Spinal cord (tissue), 10 donors: ENCODE measurements around the gene PDE11A. TPM values are rescaled to one million over a fixed set of nuclear protein-coding genes. Genes with fewer than 3 reads are reported as not detected.
A peak's percentile ranks its signal among the peaks of the same experiment; 100 is the strongest.

ENCODE experiments used
- DNase-seq, 6 donors: peaks; one replicate each; pipeline versions ENCODE4 v3.0.0 to v3.0.0-alpha.2; 2013 to 2015; ENCODE audit warnings: low spot score in 6 of 6, low read depth in 4 of 6
- H3K27ac ChIP-seq: one replicate; pipeline ENCODE4 v1.5.1; 2013; ENCODE audit warnings: low read depth, low read length, control low read depth
- H3K27me3 ChIP-seq: one replicate; pipeline ENCODE4 v1.6.1; 2013; ENCODE audit warnings: low read length; ENCODE audit not compliant: control insufficient read depth, insufficient read depth
- H3K36me3 ChIP-seq: one replicate; pipeline ENCODE4 v1.6.1; 2013; ENCODE audit warnings: low read length; ENCODE audit not compliant: control insufficient read depth, insufficient read depth
- H3K4me1 ChIP-seq: one replicate; pipeline ENCODE4 v1.6.1; 2013; ENCODE audit warnings: low read length; ENCODE audit not compliant: control insufficient read depth, insufficient read depth
- H3K4me3 ChIP-seq: one replicate; pipeline ENCODE4 v1.5.1; 2013; ENCODE audit warnings: low read depth, low read length, control low read depth
- H3K9me3 ChIP-seq: one replicate; pipeline ENCODE4 v1.6.1; 2013; ENCODE audit warnings: low read length; ENCODE audit not compliant: control insufficient read depth, insufficient read depth
- WGBS: methylation state at CpG from one replicate; pipeline ENCODE4 v1.1.5; 2013; ENCODE audit warnings: missing lambda C conversion rate; ENCODE audit not compliant: insufficient coverage; 5-methylcytosine and 5-hydroxymethylcytosine counted together
- polyA plus RNA-seq, 2 donors: library from polyadenylated mRNA; unstranded; fragments of 120-200 nt; gene quantifications; one replicate each; pipeline ENCODE4 v1.2.1, GENCODE V29; 2013; ENCODE audit not compliant: insufficient read length in 2 of 2
- total RNA-seq, 2 donors: library from RNA; depleted of rRNA in 1 of 2; stranded (reverse); fragments of 120-200 nt in 1 of 2; fragments of >200 nt in 1 of 2; gene quantifications; one replicate each; pipeline versions ENCODE4 v1.2.3 to v1.2.4, GENCODE V29; 2013 to 2014
- donor health status: healthy.

PDE11A gene
- total and polyA plus RNA-seq, 4 donors, result 1.9 to 6.5 (median 2.1) TPM

DNA sequence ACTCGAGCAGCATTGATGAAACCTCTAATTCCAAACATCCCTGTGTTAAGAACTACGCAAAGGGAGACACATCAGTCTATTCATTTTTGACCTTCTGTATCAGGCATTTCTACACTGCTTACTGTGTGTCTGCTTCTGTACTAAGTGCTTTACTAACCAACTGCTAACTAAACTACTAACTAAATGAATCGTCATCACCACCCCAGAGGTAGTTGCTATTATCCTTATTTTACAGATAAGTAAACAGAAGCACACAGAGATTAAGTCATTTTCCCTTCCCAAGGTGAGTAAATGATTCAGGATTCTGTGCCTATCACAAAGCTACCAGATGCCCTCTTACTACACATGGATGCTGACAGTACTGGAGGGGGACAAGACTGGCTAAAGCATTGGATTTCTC lies 395.9 kb downstream of the PDE11A start:
- H3K9me3 ChIP-seq, result no peaks in the 10 kb centered on the region
- peaks cover 8% of the 10 kb centered on the region for H3K4me1 ChIP-seq
- no peaks in the 10 kb centered on the region for H3K36me3 ChIP-seq
- WGBS, result 49% methylated on average over 2 of the region's 3 CpGs
- no peak for DNase-seq
- H3K4me3 ChIP-seq, result no peak overlapping the region
- no peaks in the 10 kb centered on the region for H3K27me3 ChIP-seq
- H3K27ac ChIP-seq, result no peak overlapping the region

DNA sequence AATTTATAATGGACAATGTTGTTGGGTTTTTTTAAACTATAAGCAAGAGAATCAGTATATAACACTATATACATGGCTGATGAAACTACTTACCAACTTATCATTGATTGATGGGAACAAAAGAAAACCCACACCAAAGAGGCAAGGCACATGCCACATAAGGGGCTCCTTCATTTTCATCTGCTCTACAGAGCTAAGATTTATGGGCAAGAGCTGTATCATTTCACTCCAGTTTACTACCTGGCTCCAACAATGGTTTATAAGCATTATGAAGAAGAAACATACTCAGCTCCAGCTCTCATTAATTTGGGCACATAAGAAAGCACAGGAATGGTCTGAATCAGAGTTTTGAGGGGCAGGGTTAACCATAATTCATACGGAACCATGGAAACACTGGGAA lies 396.8 kb downstream of the PDE11A start:
- 83% methylated on average over 1 of the region's 1 CpG for WGBS

DNA sequence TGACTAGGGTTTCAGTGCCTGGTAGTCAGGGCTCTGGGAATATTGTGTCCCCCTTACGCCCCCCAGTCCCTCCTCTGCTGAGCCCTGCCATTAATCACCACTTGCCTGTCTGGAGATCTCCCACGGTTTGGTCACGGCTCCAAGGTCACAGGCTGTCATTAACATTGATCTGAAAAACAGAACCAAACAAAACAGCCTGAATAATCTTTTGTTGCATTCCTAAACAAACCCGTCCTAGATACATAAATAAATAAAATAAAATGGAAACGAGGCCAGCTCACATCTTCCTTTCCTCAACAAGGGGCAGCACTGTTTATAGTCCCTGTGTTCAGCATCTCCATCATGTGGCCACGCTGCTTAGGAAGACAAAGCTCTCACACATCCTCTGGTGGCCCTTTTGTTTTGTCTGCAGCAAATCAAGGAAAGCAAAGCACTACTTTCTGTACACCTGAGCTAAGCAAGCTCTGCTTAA lies 397.2 kb downstream of the PDE11A start:
- H3K9me3 ChIP-seq, result no peaks in the 10 kb centered on the region
- WGBS, result 33% methylated on average over 1 of the region's 6 CpGs
- H3K4me3 ChIP-seq, result no peak overlapping the region
- H3K27me3 ChIP-seq, result no peaks in the 10 kb centered on the region
- peaks cover 8% of the 10 kb centered on the region for H3K4me1 ChIP-seq
- no peaks in the 10 kb centered on the region for H3K36me3 ChIP-seq
- peak in 3 of 6 donors; percentile 24 to 89 (median 64) for DNase-seq
- H3K27ac ChIP-seq, result no peak overlapping the region

More for the DNA sequence above, 396.8 kb downstream of the PDE11A start:
- H3K27me3 ChIP-seq, result no peaks in the 10 kb centered on the region
- DNase-seq, result peak in 1 of 6 donors; percentile 71
- H3K36me3 ChIP-seq, result no peaks in the 10 kb centered on the region
- H3K27ac ChIP-seq, result no peak overlapping the region
- no peak overlapping the region for H3K4me3 ChIP-seq
- peaks cover 8% of the 10 kb centered on the region for H3K4me1 ChIP-seq
- no peaks in the 10 kb centered on the region for H3K9me3 ChIP-seq

DNA sequence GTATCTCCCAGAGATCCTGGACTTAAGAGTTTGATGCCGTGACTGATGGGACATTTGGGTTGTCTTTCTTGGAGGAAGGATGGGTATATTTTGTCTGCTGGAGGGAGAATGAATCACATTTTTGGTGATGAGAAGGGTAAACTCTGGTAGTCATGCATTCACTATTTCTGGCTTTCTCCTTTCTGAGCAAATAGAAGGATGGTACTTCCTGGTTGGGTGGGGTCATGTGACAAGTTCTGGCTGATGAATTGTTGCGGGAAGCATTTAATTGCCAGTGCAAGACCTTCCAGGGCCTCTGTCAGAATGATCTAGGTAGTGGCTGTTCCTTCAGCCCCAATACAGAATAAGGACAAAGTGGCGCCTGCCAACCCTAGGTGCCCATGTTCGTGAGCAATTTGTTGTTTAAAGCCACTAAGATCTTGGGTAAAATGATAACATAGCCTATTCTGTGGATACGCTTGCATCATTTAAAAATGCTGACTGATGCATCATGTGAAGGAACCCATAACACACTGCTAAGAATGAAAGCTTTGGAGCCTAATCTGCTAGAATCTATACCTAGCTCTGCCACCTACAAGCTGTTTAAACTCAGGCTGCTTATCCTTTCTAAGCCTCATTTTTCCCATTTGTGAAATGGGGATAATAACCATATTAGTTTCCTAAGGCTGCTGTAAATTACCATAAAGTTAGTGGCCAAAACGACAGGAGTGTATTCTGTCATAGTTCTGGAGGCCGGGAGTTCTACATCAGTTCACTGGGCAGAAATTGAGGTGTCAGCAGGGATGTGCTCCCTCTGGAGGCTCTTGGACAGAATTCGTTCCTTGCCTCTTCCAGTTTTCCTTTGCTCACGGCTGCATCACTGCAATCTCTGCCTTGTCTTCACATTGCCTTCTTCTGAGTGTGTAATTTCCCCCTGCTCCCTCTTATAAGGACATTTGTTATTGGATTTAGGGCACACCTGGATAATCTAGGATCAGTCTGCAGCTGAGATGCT lies 398.7 kb downstream of the PDE11A start:
- WGBS, result 81% methylated on average over 8 of the region's 9 CpGs
- Histone ChIP-seq H3K9me3 (no peaks in the 10 kb centered on the region), H3K36me3 (no peaks in the 10 kb centered on the region), H3K4me1 (peaks cover 8% of the 10 kb centered on the region), H3K27me3 (no peaks in the 10 kb centered on the region), H3K4me3 (no peak overlapping the region), H3K27ac (no peak overlapping the region)
- no peak for DNase-seq

DNA sequence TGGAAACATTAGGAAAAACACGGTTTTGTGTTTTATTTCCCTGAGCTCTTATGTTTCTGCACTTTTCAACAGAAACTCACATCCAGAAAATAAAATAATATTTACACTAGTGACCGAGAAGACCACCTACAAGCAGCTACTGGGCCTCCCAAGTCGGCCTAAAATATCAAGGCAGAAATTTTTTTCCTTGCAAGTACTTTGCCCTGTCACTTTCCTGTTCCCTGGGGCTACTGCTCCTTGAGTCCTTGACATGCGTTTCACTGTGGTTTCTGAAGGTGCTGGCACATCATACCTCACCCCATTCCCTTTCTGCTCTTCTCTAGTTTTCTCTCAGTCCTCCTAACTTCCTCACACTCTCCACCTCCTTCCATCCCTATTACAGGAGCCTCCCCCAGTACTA lies 400.9 kb downstream of the PDE11A start:
- Histone ChIP-seq H3K36me3 (no peaks in the 10 kb centered on the region), H3K9me3 (no peaks in the 10 kb centered on the region), H3K4me3 (no peak overlapping the region), H3K27me3 (no peaks in the 10 kb centered on the region), H3K27ac (peak overlapping the region; percentile 12), H3K4me1 (peaks cover 8% of the 10 kb centered on the region)
- no peak for DNase-seq
- 41% methylated on average over 4 of the region's 4 CpGs for WGBS

DNA sequence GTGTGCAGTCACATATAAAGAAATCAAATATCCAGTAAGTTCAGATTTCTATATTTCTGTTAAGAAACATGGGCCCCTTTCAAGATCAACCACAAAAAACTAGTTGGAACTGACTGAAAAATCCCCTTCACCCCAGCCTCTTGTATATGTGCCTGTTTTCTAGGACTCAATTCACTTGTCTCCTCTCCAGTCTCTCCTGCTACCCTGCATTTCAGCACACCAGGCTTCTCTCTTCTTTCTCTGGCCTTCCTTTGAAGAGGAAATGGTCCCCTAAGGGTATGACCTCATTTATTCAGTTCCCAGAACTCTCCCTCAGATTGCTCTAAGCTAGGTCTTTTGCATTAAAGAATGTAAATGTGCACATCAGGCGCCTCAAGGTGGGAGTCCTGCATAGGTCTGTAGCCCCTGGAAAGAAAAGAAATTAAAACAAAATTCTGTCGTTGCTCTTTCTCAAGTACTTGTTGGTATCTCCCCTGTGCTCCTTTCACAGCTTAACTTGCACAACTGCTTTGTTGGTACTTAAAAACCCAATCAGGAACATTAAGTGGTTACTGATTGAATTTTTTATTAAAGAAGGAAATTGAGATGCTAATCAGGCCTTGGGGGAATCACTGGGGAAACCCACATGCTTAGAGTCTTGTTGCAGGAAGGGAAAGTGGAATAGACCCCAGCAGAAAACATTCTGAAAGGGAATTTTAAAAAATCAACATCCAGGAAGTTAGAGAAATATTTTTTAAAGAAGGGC lies 401.6 kb downstream of the PDE11A start:
- H3K36me3 ChIP-seq, result no peaks in the 10 kb centered on the region

DNA sequence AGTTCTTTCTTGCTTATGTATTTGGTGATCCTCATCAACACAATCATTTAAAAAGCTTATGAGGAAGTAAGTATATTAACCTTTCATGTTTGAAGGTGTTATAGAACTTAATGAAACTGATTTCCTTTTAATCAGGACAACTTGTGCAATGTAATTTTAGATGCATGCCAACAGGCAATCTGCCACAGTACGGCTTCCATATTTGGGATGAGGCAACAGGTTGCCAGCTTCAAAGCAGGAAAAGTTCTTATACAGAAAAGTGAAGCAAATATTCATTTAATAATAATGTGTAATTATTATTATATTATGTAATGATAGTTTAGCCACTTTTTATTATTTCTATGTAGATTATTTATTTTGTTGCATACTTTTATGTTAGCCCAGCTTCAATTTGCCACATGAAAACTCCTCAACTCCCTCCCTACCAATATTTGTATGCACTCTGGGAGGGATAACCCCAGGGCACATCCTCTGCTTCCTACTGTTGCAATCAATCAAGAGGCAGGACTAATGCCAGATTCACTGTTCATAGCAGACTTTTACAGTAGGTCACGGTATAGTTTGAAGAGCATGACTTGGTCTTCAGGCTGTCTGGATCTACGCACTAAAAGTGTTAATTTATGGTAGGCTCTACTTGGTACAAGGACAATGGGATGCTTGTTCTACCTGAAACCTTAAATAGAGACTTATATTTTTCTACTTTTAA lies 402.8 kb downstream of the PDE11A start:
- Histone ChIP-seq H3K27me3 (no peaks in the 10 kb centered on the region), H3K4me1 (no peaks in the 10 kb centered on the region), H3K4me3 (no peak overlapping the region), H3K27ac (peak overlapping the region; percentile 57), H3K9me3 (no peaks in the 10 kb centered on the region), H3K36me3 (no peaks in the 10 kb centered on the region)
- DNase-seq, result no peak
- no CpG with 5 or more reads among the region's 3 CpGs for WGBS

More for the DNA sequence above, 401.6 kb downstream of the PDE11A start:
- H3K4me1 ChIP-seq, result peaks cover 5% of the 10 kb centered on the region
- peak in 3 of 6 donors; percentile 33 to 93 (median 60) for DNase-seq
- no peak overlapping the region for H3K4me3 ChIP-seq
- no CpG with 5 or more reads among the region's 2 CpGs for WGBS
- no peaks in the 10 kb centered on the region for H3K9me3 ChIP-seq
- peak overlapping the region; percentile 37 for H3K27ac ChIP-seq
- H3K27me3 ChIP-seq, result no peaks in the 10 kb centered on the region

DNA sequence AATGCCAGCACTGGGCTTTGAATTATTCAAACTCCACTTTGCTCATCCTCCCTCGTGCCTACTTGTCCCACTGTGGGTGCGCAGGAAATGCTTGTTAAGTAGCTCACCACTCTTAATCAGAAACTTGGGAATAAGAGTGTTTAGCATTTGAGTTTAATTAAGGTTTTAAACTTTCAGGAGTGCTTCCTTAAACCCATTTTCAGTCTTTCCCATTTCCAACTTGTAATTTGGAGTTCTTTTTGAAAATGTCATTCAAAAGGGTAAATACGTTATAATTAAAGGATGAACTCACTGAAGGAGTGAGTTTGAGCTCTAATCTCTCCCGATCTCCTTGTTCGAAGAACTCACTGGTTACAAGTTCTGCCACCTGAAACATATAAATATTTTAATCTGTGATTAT lies 403.4 kb downstream of the PDE11A start:
- DNase-seq, result peak in 1 of 6 donors; percentile 75
- Histone ChIP-seq H3K9me3 (no peaks in the 10 kb centered on the region), H3K4me1 (no peaks in the 10 kb centered on the region), H3K4me3 (no peak overlapping the region), H3K27me3 (no peaks in the 10 kb centered on the region), H3K36me3 (no peaks in the 10 kb centered on the region), H3K27ac (no peak overlapping the region)
- WGBS, result no CpG with 5 or more reads among the region's 5 CpGs

DNA sequence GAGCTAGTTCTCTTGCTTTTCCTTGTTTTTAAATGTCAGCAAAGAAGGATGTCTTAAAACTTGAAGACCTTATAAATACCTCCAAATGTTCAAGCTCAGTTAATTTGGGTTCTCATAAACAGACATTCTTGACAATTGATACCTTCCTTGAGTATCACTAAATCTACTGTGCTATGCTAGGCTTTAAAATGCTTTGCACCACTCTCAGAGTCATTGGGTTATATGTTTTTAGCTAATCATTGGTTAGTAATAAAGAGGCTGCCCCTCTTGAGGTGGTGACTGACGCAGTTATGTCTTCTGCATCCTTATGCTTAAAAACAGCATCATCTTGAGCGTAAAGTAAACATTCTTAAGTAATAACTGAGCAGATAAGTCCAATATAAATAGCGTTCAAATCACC lies 404.0 kb downstream of the PDE11A start:
- H3K9me3 ChIP-seq, result no peaks in the 10 kb centered on the region
- H3K36me3 ChIP-seq, result no peaks in the 10 kb centered on the region
- DNase-seq, result no peak
- WGBS, result no CpG with 5 or more reads among the region's 3 CpGs
- H3K27me3 ChIP-seq, result no peaks in the 10 kb centered on the region
- H3K27ac ChIP-seq, result no peak overlapping the region
- no peak overlapping the region for H3K4me3 ChIP-seq
- no peaks in the 10 kb centered on the region for H3K4me1 ChIP-seq
